ENCODE results near the gene RYR3.

RYR3 gene

GRCh38 chr15:33357845-33358244 is 47.1 kb downstream of the RYR3 start:
- DNase-seq = no peak
- no peak overlapping the region for H2BK15ac ChIP-seq (ENCODE audit: low read depth, poor library complexity, severe bottlenecking)
- no peak overlapping the region for H3K27ac ChIP-seq (ENCODE audit: low read length, poor library complexity, severe bottlenecking)
- no peaks in the 10 kb centered on the region for H3K79me1 ChIP-seq (replicated peaks; ENCODE audit: low read length, poor library complexity, severe bottlenecking)
- no peak overlapping the region for H2AFZ ChIP-seq (ENCODE audit: low read depth, low read length)
- no peak overlapping the region for H3K23ac ChIP-seq (ENCODE audit: low read length in 2 of 2)
- no peak overlapping the region for H2BK5ac ChIP-seq (ENCODE audit: low read depth, low read length, poor library complexity, severe bottlenecking)
- H3K4me3 ChIP-seq (ENCODE audit: insufficient read depth in 1 of 2, low read depth in 1 of 2, low read length in 2 of 2) = no peak overlapping the region
- H3K9me3 ChIP-seq (ENCODE audit: control insufficient read depth, low read length) = no peaks in the 10 kb centered on the region
- H4K91ac ChIP-seq (ENCODE audit: low read length) = no peak overlapping the region
- no peak overlapping the region for H2BK120ac ChIP-seq (ENCODE audit: low read depth, low read length)
- no peak overlapping the region for H2BK12ac ChIP-seq (ENCODE audit: low read length in 2 of 2)
- peaks cover 2% of the 10 kb centered on the region for H3K4me1 ChIP-seq (ENCODE audit: control insufficient read depth, insufficient read depth, low read depth, low read length)
- H3K14ac ChIP-seq (ENCODE audit: low read length in 2 of 2) = no peak overlapping the region
- no peak overlapping the region for H3K18ac ChIP-seq (ENCODE audit: low read depth in 1 of 2, low read length in 2 of 2)
- no peak overlapping the region for H2AK5ac ChIP-seq (ENCODE audit: low read length, severe bottlenecking)
- H3K27me3 ChIP-seq (ENCODE audit: control insufficient read depth in 1 of 2, insufficient read depth in 1 of 2, low read length in 2 of 2) = peaks cover 21 to 36% of the 10 kb centered on the region in 2 experiments
- no peak overlapping the region for H3K9ac ChIP-seq (ENCODE audit: low read length)
- no peak overlapping the region for H3K4ac ChIP-seq (ENCODE audit: low read depth in 1 of 2, low read length in 2 of 2)
- WGBS = 82% methylated on average over 3 of the region's 4 CpGs
- H3K4me2 ChIP-seq (ENCODE audit: low read length, poor library complexity, severe bottlenecking) = no peak overlapping the region
- H4K8ac ChIP-seq (ENCODE audit: low read length) = no peak overlapping the region
- peaks cover 0 to 2% of the 10 kb centered on the region in 2 experiments for H3K36me3 ChIP-seq (ENCODE audit: control insufficient read depth in 1 of 2, insufficient read depth in 2 of 2, low read depth in 1 of 2, low read length in 2 of 2)

GRCh38 chr15:33358306-33358705 is 47.5 kb downstream of the RYR3 start:
- Histone ChIP-seq H3K23ac (ENCODE audit: low read length in 2 of 2) (no peak overlapping the region), H4K8ac (ENCODE audit: low read length) (no peak overlapping the region), H2BK12ac (ENCODE audit: low read length in 2 of 2) (no peak overlapping the region), H3K4me3 (ENCODE audit: insufficient read depth in 1 of 2, low read depth in 1 of 2, low read length in 2 of 2) (no peak overlapping the region), H4K91ac (ENCODE audit: low read length) (no peak overlapping the region), H3K4me2 (ENCODE audit: low read length, poor library complexity, severe bottlenecking) (no peak overlapping the region), H3K14ac (ENCODE audit: low read length in 2 of 2) (no peak overlapping the region), H3K18ac (ENCODE audit: low read depth in 1 of 2, low read length in 2 of 2) (no peak overlapping the region), H2BK15ac (ENCODE audit: low read depth, poor library complexity, severe bottlenecking) (no peak overlapping the region), H3K9me3 (ENCODE audit: control insufficient read depth, low read length) (no peaks in the 10 kb centered on the region), H3K27ac (ENCODE audit: low read length, poor library complexity, severe bottlenecking) (no peak overlapping the region), H3K79me1 (replicated peaks; ENCODE audit: low read length, poor library complexity, severe bottlenecking) (no peaks in the 10 kb centered on the region), H3K4ac (ENCODE audit: low read depth in 1 of 2, low read length in 2 of 2) (no peak overlapping the region), H2BK5ac (ENCODE audit: low read depth, low read length, poor library complexity, severe bottlenecking) (no peak overlapping the region), H3K4me1 (ENCODE audit: control insufficient read depth, insufficient read depth, low read depth, low read length) (peaks cover 2% of the 10 kb centered on the region), H3K36me3 (ENCODE audit: control insufficient read depth in 1 of 2, insufficient read depth in 2 of 2, low read depth in 1 of 2, low read length in 2 of 2) (peaks cover 0 to 2% of the 10 kb centered on the region in 2 experiments), H3K27me3 (ENCODE audit: control insufficient read depth in 1 of 2, insufficient read depth in 1 of 2, low read length in 2 of 2) (peaks cover 21 to 38% of the 10 kb centered on the region in 2 experiments), H2AK5ac (ENCODE audit: low read length, severe bottlenecking) (no peak overlapping the region), H2AFZ (ENCODE audit: low read depth, low read length) (no peak overlapping the region), H2BK120ac (ENCODE audit: low read depth, low read length) (no peak overlapping the region), H3K9ac (ENCODE audit: low read length) (no peak overlapping the region)
- 7% methylated on average over 1 of the region's 2 CpGs for WGBS
- no peak for DNase-seq

GRCh38 chr15:33360886-33361285 is 50.1 kb downstream of the RYR3 start:
- no CpG with 5 or more reads among the region's 1 CpG for WGBS
- DNase-seq = no peak
- Histone ChIP-seq H3K9me3 (ENCODE audit: control insufficient read depth, low read length) (no peaks in the 10 kb centered on the region), H3K14ac (ENCODE audit: low read length in 2 of 2) (no peak overlapping the region), H4K8ac (ENCODE audit: low read length) (no peak overlapping the region), H3K4me3 (ENCODE audit: insufficient read depth in 1 of 2, low read depth in 1 of 2, low read length in 2 of 2) (no peak overlapping the region), H3K79me1 (replicated peaks; ENCODE audit: low read length, poor library complexity, severe bottlenecking) (no peaks in the 10 kb centered on the region), H3K18ac (ENCODE audit: low read depth in 1 of 2, low read length in 2 of 2) (no peak overlapping the region), H2AK5ac (ENCODE audit: low read length, severe bottlenecking) (no peak overlapping the region), H2AFZ (ENCODE audit: low read depth, low read length) (no peak overlapping the region), H3K36me3 (ENCODE audit: control insufficient read depth in 1 of 2, insufficient read depth in 2 of 2, low read depth in 1 of 2, low read length in 2 of 2) (peaks cover 0 to 2% of the 10 kb centered on the region in 2 experiments), H3K4me1 (ENCODE audit: control insufficient read depth, insufficient read depth, low read depth, low read length) (peaks cover 2% of the 10 kb centered on the region), H3K4ac (ENCODE audit: low read depth in 1 of 2, low read length in 2 of 2) (no peak overlapping the region), H4K91ac (ENCODE audit: low read length) (no peak overlapping the region), H2BK120ac (ENCODE audit: low read depth, low read length) (no peak overlapping the region), H3K27ac (ENCODE audit: low read length, poor library complexity, severe bottlenecking) (no peak overlapping the region), H3K23ac (ENCODE audit: low read length in 2 of 2) (no peak overlapping the region), H2BK12ac (ENCODE audit: low read length in 2 of 2) (no peak overlapping the region), H2BK15ac (ENCODE audit: low read depth, poor library complexity, severe bottlenecking) (no peak overlapping the region), H2BK5ac (ENCODE audit: low read depth, low read length, poor library complexity, severe bottlenecking) (no peak overlapping the region), H3K27me3 (ENCODE audit: control insufficient read depth in 1 of 2, insufficient read depth in 1 of 2, low read length in 2 of 2) (peaks cover 24 to 51% of the 10 kb centered on the region in 2 experiments), H3K4me2 (ENCODE audit: low read length, poor library complexity, severe bottlenecking) (no peak overlapping the region), H3K9ac (ENCODE audit: low read length) (no peak overlapping the region)

GRCh38 chr15:33369941-33370622 is 59.3 kb downstream of the RYR3 start:
- H3K23ac ChIP-seq (ENCODE audit: low read length in 2 of 2) = no peak overlapping the region

More at GRCh38 chr15:33369941-33370622, 59.3 kb downstream of the RYR3 start:
- no peak overlapping the region for H2AK5ac ChIP-seq (ENCODE audit: low read length, severe bottlenecking)
- no peak overlapping the region for H3K9ac ChIP-seq (ENCODE audit: low read length)
- H2BK12ac ChIP-seq (ENCODE audit: low read length in 2 of 2) = no peak overlapping the region
- DNase-seq = no peak
- H4K8ac ChIP-seq (ENCODE audit: low read length) = no peak overlapping the region
- H3K27me3 ChIP-seq (ENCODE audit: control insufficient read depth in 1 of 2, insufficient read depth in 1 of 2, low read length in 2 of 2) = peaks cover 17 to 20% of the 10 kb centered on the region in 2 experiments
- H3K4me1 ChIP-seq (ENCODE audit: control insufficient read depth, insufficient read depth, low read depth, low read length) = no peaks in the 10 kb centered on the region
- no peak overlapping the region for H2AFZ ChIP-seq (ENCODE audit: low read depth, low read length)
- H3K4ac ChIP-seq (ENCODE audit: low read depth in 1 of 2, low read length in 2 of 2) = no peak overlapping the region
- H3K18ac ChIP-seq (ENCODE audit: low read depth in 1 of 2, low read length in 2 of 2) = no peak overlapping the region
- no peaks in the 10 kb centered on the region for H3K36me3 ChIP-seq (ENCODE audit: control insufficient read depth in 1 of 2, insufficient read depth in 2 of 2, low read depth in 1 of 2, low read length in 2 of 2)
- H2BK15ac ChIP-seq (ENCODE audit: low read depth, poor library complexity, severe bottlenecking) = no peak overlapping the region
- no peak overlapping the region for H3K14ac ChIP-seq (ENCODE audit: low read length in 2 of 2)
- no peak overlapping the region for H2BK120ac ChIP-seq (ENCODE audit: low read depth, low read length)
- WGBS = 37% methylated on average over 2 of the region's 3 CpGs
- H3K4me2 ChIP-seq (ENCODE audit: low read length, poor library complexity, severe bottlenecking) = no peak overlapping the region
- no peak overlapping the region for H3K27ac ChIP-seq (ENCODE audit: low read length, poor library complexity, severe bottlenecking)
- H2BK5ac ChIP-seq (ENCODE audit: low read depth, low read length, poor library complexity, severe bottlenecking) = no peak overlapping the region
- H3K79me1 ChIP-seq (replicated peaks; ENCODE audit: low read length, poor library complexity, severe bottlenecking) = no peaks in the 10 kb centered on the region
- H3K4me3 ChIP-seq (ENCODE audit: insufficient read depth in 1 of 2, low read depth in 1 of 2, low read length in 2 of 2) = no peak overlapping the region
- no peak overlapping the region for H4K91ac ChIP-seq (ENCODE audit: low read length)
- no peaks in the 10 kb centered on the region for H3K9me3 ChIP-seq (ENCODE audit: control insufficient read depth, low read length)

Data from mesenchymal stem cell (in vitro differentiated cells and primary cell).